ENCODE results near the gene BCKDK. TPM values are rescaled to one million over a fixed set of nuclear protein-coding genes. Genes with fewer than 3 reads are reported as not detected.

The BCKDK gene
- total and polyA plus RNA-seq, 2 of the 13 experiments (the other 11 are each of a cell fraction or from before 2014, with no cell fraction given) = 24.9 to 42.6 TPM

DNA sequence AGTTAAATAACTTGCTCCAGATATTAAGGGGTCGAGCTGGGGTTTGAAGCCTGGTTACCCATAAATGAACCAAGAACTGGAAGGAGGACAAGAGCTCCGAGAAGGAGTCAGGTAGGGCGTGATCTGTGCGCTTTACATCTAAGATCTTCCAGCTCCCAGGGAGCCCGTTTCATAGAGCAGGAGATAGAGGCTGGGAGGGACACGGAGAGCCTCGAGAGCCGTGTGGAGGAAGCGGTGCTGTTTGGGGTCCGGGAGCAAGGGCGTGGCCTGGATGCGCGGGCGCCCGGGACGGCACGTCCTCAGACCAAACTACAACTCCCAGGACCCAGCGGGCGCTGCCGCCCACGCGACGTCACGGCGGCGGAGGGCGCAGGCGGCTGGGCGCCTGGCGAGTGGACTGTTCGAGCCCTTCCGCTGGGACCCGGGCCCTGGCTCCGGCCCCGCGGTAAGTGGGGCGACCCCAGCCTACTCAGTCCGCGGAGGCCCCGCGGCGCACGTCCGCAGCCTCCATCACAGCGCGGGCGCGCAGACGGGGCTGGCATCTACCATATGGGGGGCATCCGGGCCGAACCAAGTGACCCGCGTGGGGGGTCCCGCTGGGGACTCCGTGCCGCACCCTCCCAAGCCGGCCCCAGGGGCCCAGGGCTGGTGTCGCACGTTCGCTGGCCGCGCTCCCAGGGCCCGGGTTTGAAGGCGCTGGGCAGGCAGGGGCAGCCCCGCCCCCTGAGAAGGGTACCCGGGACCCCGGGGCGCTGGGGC, at the start of gene BCKDK (continued):
- no peak for TF ChIP-seq FUBP1 (CRISPR knock-in tag; IDR thresholded peaks at IDR 0.05; ENCODE audit: borderline replicate concordance)
- TF ChIP-seq, protein P1, sequence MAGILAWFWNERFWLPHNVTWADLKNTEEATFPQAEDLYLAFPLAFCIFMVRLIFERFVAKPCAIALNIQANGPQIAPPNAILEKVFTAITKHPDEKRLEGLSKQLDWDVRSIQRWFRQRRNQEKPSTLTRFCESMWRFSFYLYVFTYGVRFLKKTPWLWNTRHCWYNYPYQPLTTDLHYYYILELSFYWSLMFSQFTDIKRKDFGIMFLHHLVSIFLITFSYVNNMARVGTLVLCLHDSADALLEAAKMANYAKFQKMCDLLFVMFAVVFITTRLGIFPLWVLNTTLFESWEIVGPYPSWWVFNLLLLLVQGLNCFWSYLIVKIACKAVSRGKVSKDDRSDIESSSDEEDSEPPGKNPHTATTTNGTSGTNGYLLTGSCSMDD (CRISPR knock-in tag; IDR thresholded peaks at IDR 0.05) = no peak
- TF ChIP-seq AHR (CRISPR knock-in tag; IDR thresholded peaks at IDR 0.05) = no peak; the same call in 1 of the 2 replicates
- 0 out of 2 replicates have a peak, but pooled peaks have one; percentile 29 for TF ChIP-seq CENPT (CRISPR knock-in tag; IDR thresholded peaks at IDR 0.05; ENCODE audit: low read depth)
- TF ChIP-seq ZNF749 (CRISPR knock-in tag; IDR thresholded peaks at IDR 0.05; ENCODE audit: borderline replicate concordance) = peak; percentile 79
- no peak for TF ChIP-seq ZNF326 (CRISPR knock-in tag; IDR thresholded peaks at IDR 0.05; ENCODE audit: borderline replicate concordance)
- TF ChIP-seq MIXL1 (CRISPR knock-in tag; IDR thresholded peaks at IDR 0.05) = no peak
- TF ChIP-seq ZNF281 (CRISPR knock-in tag; IDR thresholded peaks at IDR 0.05; ENCODE audit: borderline replicate concordance) = peak; percentile 45; the same call in 1 of the 2 replicates
- TF ChIP-seq ZEB1 (IDR thresholded peaks at IDR 0.05; ENCODE audit: insufficient replicate concordance, low read depth) = no peak
- TF ChIP-seq, protein P2, sequence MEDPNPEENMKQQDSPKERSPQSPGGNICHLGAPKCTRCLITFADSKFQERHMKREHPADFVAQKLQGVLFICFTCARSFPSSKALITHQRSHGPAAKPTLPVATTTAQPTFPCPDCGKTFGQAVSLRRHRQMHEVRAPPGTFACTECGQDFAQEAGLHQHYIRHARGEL (CRISPR knock-in tag; IDR thresholded peaks at IDR 0.05) = no peak
- peak; percentile 84 for TF ChIP-seq SP4 (CRISPR knock-in tag; IDR thresholded peaks at IDR 0.05)
- peak; percentile 73; the same call in 1 of the 2 replicates for TF ChIP-seq MIER3 (CRISPR knock-in tag; IDR thresholded peaks at IDR 0.05; ENCODE audit: borderline replicate concordance)
- peak; percentile 86 for TF ChIP-seq ZIK1 (CRISPR knock-in tag; IDR thresholded peaks at IDR 0.05; ENCODE audit: borderline replicate concordance, low read depth)
- TF ChIP-seq ZNF556 (CRISPR knock-in tag; IDR thresholded peaks at IDR 0.05; ENCODE audit: borderline replicate concordance) = no peak; the same call in 1 of the 2 replicates
- peak; percentile 73; the same call in 1 of the 2 replicates for TF ChIP-seq SP5 (CRISPR knock-in tag; IDR thresholded peaks at IDR 0.05; ENCODE audit: borderline replicate concordance, low read depth)
- TF ChIP-seq, protein P3, sequence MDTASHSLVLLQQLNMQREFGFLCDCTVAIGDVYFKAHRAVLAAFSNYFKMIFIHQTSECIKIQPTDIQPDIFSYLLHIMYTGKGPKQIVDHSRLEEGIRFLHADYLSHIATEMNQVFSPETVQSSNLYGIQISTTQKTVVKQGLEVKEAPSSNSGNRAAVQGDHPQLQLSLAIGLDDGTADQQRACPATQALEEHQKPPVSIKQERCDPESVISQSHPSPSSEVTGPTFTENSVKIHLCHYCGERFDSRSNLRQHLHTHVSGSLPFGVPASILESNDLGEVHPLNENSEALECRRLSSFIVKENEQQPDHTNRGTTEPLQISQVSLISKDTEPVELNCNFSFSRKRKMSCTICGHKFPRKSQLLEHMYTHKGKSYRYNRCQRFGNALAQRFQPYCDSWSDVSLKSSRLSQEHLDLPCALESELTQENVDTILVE (CRISPR knock-in tag; IDR thresholded peaks at IDR 0.05) = no peak; the same call in 1 of the 2 replicates
- TF ChIP-seq ZFP36L1 (CRISPR knock-in tag; IDR thresholded peaks at IDR 0.05) = peak; percentile 84; the same call in 1 of the 2 replicates
- no peak for TF ChIP-seq ATAD3A (CRISPR knock-in tag; IDR thresholded peaks at IDR 0.05)
- TF ChIP-seq ZNF354B (CRISPR knock-in tag; IDR thresholded peaks at IDR 0.05) = no peak; the same call in 1 of the 2 replicates
- TF ChIP-seq SMARCE1 (IDR thresholded peaks at IDR 0.05; ENCODE audit: borderline replicate concordance) = no peak
- TF ChIP-seq, protein P4, sequence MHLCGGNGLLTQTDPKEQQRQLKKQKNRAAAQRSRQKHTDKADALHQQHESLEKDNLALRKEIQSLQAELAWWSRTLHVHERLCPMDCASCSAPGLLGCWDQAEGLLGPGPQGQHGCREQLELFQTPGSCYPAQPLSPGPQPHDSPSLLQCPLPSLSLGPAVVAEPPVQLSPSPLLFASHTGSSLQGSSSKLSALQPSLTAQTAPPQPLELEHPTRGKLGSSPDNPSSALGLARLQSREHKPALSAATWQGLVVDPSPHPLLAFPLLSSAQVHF (CRISPR knock-in tag; IDR thresholded peaks at IDR 0.05) = 0 out of 2 replicates have a peak, but pooled peaks have one; percentile 36
- no peak for TF ChIP-seq ZKSCAN5 (CRISPR knock-in tag; IDR thresholded peaks at IDR 0.05)
